ENCODE results near the gene FRMD4A.
"Not testable (repeated sequence)": the region's sequence is repeated elsewhere in the genome, so short reads cannot be mapped to it uniquely, and the experiment has no call there.

Gene FRMD4A

DNA sequence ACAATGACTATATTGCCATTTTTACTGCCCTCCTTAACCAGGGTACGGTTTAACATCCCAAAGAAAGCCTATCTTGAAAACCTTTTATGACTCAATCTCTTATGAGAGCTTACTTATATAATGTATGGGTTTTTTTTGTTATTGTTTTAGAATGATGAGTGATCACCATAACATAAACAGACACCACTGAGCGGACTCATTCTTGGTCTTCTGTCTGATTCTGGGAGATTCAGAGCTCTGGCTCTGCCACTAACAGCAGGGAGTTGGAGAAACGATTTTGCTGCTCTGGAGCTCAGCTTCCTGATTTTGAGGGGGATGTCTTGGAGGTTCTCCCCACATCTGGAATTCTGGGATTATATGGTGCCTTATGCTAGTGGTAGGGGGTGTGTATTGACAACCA is 244.1 kb downstream of the FRMD4A start:
- no peak for DNase-seq

DNA sequence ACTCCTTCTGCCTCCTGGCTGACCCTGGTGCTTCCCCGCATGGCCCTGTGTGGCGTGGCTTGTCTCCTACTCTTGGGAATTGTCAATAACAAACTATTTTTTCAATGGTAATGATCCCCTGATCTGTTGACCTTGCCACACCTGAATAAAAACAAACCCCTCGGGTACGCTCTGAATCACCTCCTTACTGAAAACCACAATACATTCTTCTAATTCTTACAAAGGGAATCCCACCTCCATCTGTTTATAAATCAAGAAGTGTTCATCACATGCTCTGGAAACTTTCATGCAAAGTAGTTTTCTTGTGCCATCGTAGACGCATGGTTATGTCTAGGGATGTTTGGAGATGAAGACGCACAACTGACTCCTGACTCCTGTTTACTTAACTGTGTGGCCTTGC is 245.8 kb downstream of the FRMD4A start:
- no peak for DNase-seq

DNA sequence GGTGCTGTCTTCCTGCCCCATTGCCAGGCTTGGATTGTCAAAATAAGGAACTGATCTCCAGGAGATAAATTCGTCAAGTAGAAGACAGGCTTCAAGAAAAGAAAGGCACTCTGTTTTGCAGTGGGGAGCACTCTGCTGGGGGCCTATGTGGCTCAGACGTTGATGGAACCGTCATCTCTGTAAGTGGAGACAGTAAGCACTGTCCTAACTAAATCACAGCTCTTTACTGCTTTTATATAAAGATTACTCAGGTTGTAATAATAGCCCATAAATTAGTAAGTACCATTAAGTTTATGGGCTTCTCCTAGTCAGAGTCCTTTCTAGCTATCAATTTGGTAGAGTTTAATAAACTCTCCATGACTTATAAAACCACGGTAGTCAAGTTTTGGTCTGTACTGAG is 249.9 kb downstream of the FRMD4A start:
- no peak for DNase-seq

DNA sequence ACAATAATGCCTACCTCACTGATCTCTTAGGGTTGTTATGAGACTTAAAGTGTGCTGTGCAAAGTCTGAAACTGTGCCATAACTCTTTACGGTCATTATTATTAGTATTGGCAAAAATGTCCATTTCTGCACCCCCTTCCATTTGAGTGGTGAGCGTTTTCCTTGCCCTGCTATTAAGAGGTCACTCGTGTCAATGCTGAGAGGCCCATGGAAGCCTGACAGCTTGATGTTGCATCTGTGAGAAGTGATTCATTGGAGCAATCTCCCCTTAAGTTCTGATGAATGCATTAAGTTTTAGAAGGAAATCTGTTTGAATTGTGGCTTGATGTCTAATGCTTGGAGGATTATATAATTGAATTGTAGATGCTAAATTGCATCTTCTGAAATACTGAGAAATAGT is 253.3 kb downstream of the FRMD4A start:
- DNase-seq = no peak

DNA sequence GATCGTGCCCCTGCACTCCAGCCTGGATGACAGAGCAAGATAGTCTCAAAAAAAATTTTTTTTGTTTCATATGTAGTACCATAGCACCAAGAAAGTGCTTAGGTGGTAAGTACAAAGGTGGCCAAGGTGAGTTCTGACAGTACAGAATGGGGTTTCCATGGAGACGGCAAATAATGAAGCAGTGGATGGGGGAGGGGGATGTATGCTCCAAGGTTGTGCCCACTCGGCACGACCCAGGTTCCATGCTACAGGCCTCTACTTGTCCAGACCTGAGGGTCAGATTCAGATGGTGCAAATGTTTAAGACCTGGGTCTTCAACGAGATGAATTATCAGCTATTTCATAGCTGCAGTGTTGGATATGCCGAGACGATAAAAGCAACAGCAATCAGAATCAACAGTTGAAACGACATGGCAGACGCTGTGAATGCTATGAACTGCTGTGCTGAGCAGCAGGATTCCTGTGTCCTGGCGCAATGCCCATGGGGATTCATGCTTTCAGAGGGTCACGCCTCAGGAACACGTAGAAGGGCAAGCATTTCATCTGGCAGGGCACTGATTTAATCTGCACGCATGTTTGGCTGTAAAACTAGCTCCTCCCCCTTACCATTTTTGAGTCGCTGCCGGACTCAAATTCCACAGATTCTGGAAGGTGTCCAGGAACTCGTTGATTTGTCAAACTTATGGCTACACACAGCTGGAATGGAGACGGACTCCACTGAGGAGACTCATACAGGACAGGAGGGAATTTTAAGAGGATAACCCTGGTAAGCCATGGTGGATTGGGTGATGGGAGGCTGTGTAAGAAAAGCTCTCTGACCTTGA is 256.5 kb downstream of the FRMD4A start:
- DNase-seq = no peak

DNA sequence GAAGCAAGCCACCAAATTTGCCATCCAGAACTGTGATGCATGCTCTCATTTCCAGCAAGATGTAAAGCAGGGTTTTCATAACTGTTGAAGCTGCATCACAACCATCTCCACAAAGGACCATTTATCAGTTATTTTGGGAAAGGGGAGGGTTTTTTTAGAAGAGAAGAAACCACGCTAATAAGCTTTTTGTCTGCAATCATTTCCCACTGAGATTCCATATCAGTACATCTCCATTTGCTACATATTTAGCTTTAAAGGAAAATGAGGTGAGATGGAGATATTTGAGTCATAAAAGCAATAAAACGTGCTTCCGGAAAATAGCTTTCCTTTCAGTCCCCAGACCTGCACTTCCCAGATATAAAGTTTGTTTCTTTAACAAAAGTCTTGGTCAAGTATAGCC is 258.2 kb downstream of the FRMD4A start:
- DNase-seq = no peak

DNA sequence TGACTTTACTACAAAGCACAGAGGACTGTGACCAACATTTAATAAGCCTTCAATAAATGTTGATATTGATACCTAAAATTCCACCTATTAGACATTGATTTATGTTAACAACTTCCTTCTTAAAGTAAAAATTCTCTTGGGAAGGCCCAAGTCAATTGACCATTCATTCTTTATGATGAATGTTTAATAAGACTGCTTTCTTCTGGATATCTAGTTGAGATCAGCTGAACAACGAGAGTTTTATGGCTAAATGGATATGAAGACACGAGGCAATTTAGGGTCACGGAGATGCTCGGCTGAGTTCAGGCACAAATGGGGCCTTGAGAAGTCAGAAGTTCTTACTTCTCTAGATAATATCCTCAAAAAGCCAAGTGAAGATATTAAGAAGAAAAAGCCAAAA is 258.8 kb downstream of the FRMD4A start:
- DNase-seq = no peak

DNA sequence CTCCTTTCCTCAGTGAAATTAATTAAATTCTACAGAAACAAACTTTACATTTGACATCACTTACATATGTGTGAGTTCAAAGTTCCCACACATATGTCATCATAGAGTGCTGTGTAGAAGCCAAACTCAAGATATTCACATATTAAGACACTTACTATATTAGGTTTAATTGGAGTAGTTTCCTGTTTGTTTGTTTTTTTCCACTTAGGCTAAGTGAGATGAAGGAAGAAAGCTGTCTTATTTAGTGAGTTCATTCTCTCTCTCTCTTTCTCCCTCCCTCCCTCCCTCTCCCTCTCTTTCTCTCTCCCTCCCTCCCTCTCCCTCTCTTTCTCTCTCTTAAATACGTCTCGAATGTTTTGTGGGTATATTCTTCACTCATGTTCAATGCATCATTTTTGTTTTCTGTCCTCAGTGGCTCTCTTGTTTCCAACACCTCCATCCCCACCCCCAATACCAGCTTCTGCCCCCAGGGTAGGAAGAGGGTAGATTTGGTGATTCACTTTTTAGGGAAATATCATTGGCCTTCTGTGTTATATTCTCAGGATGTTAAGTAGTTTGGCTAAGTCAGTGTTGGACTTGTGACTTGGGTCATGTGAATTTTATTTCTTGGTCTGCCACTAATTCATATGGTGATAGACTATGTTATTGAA is 262.0 kb downstream of the FRMD4A start:
- no peak for DNase-seq

DNA sequence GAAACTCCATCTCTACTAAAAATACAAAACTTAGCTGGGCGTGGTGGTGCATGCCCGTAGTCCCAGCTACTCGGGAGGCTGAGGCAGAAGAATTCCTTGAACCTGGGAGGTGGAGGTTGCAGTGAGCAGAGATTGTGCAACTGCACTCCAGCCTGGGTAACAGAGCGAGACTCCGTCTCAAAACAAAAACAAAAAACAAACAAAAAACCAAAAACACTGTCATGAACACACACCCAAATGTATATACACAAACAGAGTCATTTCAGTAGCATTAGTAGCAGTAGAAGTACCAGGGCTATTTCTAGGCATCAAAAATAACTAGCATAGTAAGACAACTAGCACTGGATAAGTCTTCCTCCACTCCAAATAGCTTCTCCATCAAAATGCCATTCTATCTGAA is 263.1 kb downstream of the FRMD4A start:
- DNase-seq = not testable (repeated sequence)

DNA sequence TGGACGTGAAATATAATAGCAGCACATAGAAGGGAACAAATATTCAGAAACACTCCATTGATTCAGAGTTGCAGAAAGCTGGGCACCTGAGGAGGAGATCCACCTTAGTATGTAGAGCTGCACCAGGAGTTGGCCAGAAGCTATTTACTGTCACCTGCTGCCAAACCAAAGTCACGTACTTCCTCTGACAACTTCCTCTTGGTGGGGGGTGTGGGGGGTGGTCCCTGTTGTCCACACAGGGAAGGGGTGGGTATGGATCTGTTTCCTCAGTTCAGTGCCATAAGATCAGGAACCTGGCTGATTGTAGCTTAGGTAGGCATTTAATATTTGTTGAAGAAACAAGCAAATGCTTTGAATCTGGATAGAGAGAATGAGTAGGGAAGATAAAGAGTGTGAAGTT is 264.6 kb downstream of the FRMD4A start:
- no peak for DNase-seq

DNA sequence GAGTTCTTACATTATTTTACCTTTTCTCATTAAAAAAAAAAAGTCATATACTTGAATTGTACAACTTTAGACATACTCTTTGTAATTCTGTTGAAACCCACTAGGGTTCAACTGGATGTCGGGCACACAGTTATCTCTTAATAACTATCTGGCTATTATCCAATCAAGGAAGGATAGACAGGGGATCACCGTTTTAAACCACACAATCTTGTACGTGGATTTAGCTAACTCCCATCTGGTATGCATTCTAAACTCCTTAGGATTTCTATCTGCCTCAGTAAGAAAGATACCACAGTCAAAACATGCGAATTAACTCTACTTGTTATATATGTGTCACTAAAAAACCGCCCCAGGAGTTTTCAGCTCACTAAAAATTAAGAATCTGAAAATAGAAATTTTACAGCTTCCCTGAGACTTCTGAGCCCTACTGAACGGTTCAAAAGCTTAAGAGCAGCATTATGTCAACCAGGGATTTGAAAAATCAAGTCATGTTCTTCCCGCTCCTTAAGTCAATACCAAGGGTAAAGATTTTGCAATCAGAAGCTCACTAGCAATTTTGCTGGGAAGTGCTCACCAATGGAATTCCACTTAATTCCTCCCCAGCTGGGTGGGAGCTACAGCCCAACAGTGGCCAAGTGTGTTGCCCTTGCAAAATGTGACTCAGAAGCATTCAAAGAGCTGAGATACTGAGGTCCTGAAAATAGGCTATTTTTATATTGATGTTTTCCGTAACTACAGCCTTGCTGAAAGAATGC is 267.0 kb downstream of the FRMD4A start:
- DNase-seq = no peak

DNA sequence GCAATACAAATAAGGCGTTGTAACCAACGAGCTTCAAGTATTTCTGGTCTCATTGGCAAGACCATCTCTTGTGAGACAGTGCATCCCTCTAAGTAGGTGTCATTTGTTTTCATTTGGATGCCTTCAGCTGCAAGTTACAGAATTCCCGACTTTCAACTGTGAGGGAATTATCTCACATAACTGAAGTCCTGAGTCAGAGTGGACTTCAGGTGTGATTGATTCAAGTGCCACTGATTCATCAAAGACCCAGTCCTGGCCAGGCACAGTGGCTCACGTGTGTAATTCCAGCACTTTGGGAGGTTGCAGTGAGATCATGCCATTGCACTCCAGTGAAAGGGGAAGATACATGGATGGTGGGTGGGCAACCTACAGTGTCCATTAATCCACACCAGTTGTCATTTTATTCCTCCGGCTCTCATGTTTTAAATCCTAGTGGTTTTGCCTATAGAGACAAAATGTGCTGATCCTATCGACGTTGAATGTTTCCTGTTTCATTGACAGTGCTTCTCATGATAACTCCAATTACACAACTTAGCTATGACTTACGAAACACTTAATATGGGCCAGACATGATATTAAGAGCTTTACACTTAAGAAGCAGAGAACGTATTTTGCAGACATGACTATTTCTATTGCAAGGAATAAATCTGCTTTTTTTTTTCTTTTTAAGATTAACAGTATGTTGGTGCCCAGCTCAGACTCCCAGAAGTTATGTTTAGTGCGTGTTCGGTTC is 268.0 kb downstream of the FRMD4A start:
- DNase-seq = no peak

DNA sequence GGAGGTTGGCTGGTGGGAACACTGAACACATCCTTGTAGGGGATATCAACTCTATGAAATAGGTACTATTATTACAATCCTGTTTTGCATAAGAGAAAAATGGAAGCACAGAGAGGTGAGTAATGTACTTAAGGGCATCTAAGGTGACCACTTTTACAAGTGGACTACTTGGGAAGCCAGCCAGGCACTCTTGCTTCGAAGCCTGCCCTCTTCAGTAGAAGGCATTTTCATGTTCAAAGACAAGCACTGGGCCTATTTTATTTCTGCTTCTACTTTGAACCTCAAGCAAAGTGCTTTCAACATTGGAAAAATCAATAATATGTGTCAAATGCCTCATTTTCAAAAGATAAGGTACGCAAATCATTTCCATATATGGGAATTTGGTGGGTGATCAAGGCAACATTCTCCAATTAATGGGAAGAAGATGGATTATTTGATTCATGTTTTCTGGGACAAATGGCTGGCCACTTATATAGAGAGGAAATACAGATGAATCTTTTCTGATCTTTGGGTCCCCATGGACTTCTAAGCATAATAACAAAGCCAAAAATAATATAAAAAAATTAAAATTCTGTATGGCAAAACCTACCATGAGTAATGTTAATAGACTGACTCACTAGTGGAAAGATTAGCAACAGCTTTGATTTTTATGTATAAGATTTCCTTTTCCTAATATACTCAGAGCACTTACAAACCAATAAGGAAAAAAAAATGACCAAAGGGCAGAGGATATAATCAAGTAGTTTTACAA is 270.2 kb downstream of the FRMD4A start:
- DNase-seq = no peak

DNA sequence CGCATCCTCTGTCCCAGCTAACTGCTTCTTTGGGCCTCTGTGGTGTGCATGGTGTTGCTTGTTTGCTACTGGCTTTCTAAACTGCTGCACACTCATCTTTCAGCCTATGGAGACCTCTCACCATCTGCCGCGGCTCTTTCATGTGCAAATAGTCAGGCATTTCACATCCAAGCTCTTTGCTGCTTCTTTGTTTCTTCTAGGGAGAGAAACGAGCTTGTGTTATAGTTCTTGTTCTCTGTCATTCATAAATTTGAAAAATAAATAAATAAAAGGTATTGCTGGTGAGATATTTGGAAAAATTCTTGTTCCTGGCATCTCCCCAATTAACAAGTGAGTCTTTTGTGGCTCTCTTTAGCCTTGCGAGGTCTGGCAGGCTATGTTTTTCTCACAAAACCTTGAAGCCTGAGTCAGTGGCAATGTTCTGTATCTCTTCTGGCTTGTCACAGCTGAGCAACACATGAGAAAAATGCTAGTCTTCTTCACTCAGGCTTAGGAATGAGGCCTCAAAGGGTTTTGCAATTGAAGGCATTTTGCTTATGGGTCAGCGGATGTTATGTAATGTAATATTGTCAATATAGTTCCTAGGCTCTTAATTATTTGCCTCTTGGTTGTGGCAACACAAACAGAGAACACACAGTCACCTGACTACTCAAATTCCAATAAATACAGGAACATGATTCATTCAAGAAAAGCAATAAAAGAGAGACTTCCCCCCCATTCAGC is 274.0 kb downstream of the FRMD4A start:
- DNase-seq = no peak

DNA sequence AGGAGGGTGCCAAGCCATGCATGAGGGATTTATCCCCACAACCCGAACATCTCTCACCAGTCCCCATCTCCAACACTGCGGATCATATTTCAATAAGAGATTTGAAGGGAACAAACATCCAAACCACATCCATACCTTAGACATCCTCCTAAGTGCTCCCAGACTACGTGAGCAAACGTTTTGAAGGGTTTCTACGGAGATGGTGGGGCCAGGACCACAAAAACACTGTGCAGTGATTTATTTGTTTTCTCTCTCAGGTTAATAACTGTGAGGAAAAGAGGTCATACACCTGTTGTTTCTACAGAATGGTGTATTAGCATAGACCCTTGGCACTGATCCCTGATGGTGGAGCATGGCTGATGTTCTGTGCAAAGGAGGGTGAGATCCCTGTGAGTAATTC is 277.8 kb downstream of the FRMD4A start:
- DNase-seq = no peak

DNA sequence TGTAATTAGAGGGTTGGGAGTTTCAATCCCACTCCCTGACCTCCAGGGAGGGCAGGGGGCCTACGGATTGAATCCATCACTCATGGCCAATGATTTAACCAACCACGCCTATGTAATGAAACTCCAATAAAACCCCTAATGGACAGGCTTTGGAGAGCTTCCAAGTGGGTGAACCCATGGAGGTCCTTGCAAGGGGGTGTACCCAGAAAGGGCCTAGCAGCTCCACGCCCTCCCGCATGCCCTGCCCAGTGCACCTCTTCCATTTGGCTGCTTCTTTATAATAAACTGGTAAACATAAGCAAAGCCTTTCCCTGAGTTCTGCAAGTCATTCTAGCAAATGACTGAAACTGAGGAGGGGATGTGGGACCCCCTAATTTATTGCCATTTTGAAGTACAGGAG is 280.1 kb downstream of the FRMD4A start:
- no peak for DNase-seq

DNA sequence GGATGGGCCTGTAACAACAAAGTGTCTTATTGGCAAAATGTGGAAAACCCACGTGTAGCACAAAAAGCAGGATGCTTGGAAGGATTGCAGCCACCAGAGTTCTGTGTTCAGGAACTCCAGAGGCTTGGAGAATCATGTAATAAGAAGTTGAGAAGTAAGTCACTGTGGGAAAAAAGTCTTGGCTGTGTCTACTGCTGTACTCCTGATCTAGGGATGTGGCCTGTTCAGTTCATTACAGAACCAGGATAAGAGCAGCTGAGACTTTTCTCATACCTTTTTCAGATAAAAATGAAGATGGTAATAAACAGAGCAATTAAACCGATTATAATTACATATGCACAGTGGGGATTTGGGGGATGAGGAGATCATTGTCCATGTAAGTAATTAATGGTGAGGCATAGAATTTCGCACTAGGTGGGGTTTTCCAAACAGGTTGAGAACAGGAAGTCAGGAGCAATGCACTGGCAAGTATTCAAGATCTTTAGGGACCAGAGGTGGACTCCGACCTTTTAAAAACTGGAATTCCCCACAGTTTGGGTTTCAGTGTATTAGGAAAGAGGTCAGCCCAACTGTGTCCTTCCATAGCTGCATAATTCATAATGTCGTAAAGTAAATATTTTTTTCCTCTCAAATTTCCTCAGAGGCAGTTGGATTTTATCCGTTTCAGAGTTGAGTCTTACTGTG is 281.7 kb downstream of the FRMD4A start:
- no peak for DNase-seq

DNA sequence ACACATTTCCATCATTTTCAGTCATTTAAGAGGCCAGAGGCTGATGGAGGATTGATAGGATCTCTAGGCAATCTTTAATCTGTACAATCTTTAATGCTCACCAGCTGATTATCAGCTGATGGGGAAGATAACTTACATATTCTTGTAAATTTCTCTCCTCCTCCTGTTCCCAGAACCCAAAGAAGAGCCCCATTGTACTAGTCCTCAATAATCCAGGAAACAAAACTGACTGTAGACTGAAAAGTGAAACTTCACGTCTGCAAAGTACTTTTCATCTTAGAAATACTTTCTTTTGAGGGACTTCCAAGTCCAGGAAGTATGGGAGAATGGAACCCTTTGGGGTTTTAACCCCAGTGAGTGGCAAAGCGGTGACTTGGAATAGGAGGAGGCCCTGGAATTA is 283.3 kb downstream of the FRMD4A start:
- DNase-seq = no peak

DNA sequence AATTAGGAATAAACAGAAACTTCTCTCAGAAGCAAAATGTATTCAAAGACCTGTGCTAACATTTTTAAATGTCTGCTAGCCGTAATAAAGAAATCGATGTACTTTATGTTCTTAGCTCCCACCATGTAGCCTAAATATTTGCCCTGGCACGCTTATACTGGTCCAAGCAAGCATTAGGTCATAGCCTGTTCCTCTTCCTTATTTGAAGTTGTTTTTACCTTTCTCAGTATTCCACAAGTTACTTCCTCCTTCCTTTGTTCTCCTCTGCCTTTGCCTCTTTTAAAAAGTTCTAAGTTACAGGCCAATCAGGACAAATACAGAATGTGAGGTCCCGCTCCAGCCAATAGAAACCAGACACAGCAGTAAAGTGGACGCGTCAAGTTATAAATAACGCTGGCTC is 288.7 kb downstream of the FRMD4A start:
- not testable (repeated sequence) for DNase-seq

DNA sequence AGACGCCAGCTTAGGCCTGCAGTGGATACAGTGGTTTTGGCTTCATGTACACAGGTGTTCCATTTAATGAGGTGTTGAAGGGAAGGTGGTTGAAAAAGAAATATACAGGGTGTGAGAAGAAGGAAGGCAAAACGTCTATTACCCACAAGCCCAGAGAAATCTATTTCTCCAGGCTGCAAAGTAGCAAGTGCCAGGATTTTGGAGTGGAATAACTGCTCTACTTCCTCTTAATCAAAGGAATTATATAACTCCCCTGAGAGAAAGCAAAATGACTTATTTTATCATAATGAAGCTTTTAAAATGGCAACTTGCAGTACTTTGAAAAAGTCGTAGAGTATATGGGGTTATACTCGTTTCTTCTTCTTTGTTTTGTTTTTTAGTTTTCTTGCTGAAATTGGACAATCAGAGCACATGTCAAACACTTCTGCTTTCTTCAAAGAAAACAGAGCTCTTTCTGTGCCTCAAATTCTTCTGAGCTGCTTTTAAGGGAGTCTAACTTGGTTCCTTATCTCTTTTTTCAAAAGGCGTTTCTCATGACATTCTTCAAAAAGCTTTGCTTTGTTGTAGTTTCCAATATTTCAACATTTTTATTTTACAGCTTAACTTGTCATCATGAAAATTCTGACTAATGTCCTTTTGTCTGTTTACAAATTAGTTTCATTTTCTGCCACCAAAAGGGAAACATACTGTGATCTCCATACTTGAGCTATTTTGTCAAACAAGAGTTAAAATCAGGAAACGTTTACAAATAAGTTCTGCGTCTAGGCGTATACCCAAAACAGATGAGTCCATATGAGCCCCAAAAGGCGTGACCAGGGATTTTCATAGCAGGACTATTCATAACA is 289.7 kb downstream of the FRMD4A start:
- no peak for DNase-seq
